ENCODE measurements around the gene RBM25. TPM values are rescaled to one million over a fixed set of nuclear protein-coding genes. Genes with fewer than 3 reads are reported as not detected.

Gene RBM25
- total RNA-seq, 1 donor = 141 TPM

DNA sequence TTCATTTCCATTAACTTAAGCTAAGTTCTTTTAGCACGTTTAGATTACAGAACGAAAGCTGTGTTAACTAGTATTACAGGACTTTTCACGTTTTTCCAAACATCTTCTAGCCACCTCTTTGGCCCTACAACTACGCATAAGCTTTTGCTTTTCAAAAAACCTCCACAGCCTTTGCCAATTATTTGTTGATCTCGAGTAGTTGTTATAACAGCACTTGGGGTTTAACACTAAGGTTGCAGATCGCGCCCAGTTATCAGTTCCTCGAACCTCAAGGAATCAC, 450 bp upstream of the RBM25 start:
- peak overlapping the region; percentile 96 for H3K4me3 ChIP-seq (ENCODE audit: low read length)
- H3K9me3 ChIP-seq (ENCODE audit: low read depth, low read length) = no peaks in the 10 kb centered on the region
- H3K4me1 ChIP-seq (ENCODE audit: insufficient read depth, low read length) = peaks cover 33% of the 10 kb centered on the region
- no peaks in the 10 kb centered on the region for H3K27me3 ChIP-seq (ENCODE audit: insufficient read depth, low read length)

DNA sequence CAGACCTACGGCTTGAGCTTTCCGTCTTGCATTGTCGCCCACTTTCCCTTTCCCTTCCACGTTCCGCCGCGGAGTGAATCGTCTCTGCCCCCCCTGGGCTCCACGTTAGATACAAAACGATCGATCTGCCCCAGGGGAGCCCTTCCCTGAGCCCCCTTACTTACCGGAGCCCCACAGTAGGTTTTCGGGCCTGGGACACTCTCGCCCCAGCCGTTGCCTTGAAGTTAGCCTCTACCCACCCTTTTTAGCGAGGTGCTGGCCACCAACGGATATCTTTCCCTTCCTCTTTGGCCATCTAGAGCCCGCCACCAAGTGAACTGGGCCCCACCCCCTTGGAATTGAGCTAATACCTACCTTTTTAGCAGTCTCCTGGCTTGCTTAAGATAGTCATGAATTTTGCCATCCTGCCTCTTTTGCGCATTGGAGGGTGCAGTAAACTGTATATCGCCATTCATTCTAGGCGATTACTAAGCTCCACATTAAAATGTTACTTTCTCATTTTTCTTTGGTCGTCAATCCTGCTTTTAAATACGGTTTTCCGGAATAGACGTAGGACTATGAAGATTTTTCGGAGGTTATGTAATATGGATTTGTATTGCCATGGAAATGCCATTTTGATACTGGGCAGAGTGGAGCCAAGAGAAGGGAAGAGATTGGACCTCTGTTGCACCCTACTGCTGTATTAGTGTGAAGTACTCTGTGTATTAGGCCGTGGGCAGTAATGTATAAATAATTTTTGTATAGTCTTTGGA, 764 bp downstream of the RBM25 start:
- H3K4me1 ChIP-seq (ENCODE audit: insufficient read depth, low read length) = peaks cover 34% of the 10 kb centered on the region
- no peaks in the 10 kb centered on the region for H3K9me3 ChIP-seq (ENCODE audit: low read depth, low read length)
- H3K4me3 ChIP-seq (ENCODE audit: low read length) = peak overlapping the region; percentile 96
- no peaks in the 10 kb centered on the region for H3K27me3 ChIP-seq (ENCODE audit: insufficient read depth, low read length)

DNA sequence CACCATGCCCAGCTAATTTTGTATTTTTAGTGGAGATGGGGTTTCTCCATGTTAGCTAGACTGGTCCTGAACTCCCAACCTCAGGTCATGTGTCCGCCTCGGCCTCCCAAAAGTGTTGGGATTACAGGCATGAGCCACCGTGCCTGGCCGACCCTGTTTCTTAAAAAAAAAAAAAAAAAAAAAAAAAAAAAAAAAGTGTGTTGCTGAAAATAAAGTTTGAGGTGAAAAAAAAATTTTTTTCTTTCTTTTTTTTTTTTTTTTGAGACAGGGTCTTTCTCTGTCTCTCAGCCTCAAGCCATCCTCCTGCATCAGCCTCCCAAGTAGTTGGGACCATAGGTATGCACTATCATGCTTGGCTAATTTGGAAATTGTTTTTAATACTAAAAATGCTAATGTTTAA, 11.3 kb downstream of the RBM25 start:
- no peak overlapping the region for H3K4me3 ChIP-seq (ENCODE audit: low read length)
- H3K27me3 ChIP-seq (ENCODE audit: insufficient read depth, low read length) = no peaks in the 10 kb centered on the region
- no peaks in the 10 kb centered on the region for H3K9me3 ChIP-seq (ENCODE audit: low read depth, low read length)
- H3K4me1 ChIP-seq (ENCODE audit: insufficient read depth, low read length) = peaks cover 4% of the 10 kb centered on the region

DNA sequence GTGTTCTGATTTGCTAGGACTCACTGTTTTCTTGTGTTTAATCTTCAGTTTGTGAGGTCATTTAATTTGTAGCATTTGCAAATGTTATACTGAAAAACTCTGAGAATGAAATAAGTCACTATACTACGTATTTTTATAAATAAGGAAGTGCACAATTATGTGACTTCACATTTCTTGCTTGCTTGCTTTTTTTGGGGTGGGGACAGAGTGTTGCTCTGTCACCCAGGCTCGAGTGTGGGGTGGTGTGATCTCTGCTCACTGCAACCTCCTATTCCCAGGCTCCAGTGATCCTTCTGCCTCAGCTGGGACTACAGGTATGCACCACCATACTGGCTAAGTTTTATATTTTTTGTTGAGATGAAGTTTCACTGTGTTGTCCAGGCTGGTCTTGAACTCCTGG, 32.7 kb downstream of the RBM25 start:
- Histone ChIP-seq H3K4me3 (ENCODE audit: low read length) (no peak overlapping the region), H3K4me1 (ENCODE audit: insufficient read depth, low read length) (no peaks in the 10 kb centered on the region), H3K9me3 (ENCODE audit: low read depth, low read length) (no peaks in the 10 kb centered on the region), H3K27me3 (ENCODE audit: insufficient read depth, low read length) (no peaks in the 10 kb centered on the region)

- no peak overlapping the region for H3K4me3 ChIP-seq (ENCODE audit: low read length)
- H3K9me3 ChIP-seq (ENCODE audit: low read depth, low read length) = no peaks in the 10 kb centered on the region
- H3K4me1 ChIP-seq (ENCODE audit: insufficient read depth, low read length) = no peaks in the 10 kb centered on the region
- no peaks in the 10 kb centered on the region for H3K27me3 ChIP-seq (ENCODE audit: insufficient read depth, low read length)
Measured at GRCh38 chr14:73097421-73097820, 39.1 kb downstream of the RBM25 start.

- Histone ChIP-seq H3K4me3 (ENCODE audit: low read length) (no peak overlapping the region), H3K27me3 (ENCODE audit: insufficient read depth, low read length) (no peaks in the 10 kb centered on the region), H3K4me1 (ENCODE audit: insufficient read depth, low read length) (no peaks in the 10 kb centered on the region), H3K9me3 (ENCODE audit: low read depth, low read length) (no peaks in the 10 kb centered on the region)
Measured at GRCh38 chr14:73100334-73100733, 42.0 kb downstream of the RBM25 start.

- H3K4me3 ChIP-seq (ENCODE audit: low read length) = no peak overlapping the region
- no peaks in the 10 kb centered on the region for H3K9me3 ChIP-seq (ENCODE audit: low read depth, low read length)
- H3K27me3 ChIP-seq (ENCODE audit: insufficient read depth, low read length) = no peaks in the 10 kb centered on the region
- H3K4me1 ChIP-seq (ENCODE audit: insufficient read depth, low read length) = no peaks in the 10 kb centered on the region
Measured at GRCh38 chr14:73102806-73103497, 44.6 kb downstream of the RBM25 start.

DNA sequence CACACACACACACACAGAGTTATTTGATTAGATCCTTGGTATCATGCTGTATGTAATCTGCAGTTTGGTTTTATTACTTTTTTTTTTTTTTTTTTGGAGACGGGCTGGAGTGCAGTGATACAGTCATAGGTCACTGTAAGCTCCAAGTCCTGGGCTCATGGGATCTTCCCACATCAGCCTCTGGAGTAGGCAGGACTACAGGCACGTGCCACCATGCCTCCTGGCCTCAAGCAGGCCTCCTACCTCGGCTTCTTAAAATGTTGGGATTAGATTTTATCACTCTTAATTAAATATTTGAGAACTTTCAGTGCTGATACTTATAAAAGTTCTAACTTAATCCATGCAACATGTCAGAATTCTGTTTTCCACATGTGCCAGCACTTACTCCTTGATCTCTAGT, 46.7 kb downstream of the RBM25 start:
- H3K4me1 ChIP-seq (ENCODE audit: insufficient read depth, low read length) = no peaks in the 10 kb centered on the region
- no peak overlapping the region for H3K4me3 ChIP-seq (ENCODE audit: low read length)
- H3K9me3 ChIP-seq (ENCODE audit: low read depth, low read length) = no peaks in the 10 kb centered on the region
- H3K27me3 ChIP-seq (ENCODE audit: insufficient read depth, low read length) = no peaks in the 10 kb centered on the region

GRCh38 chr14:73105727-73106126, 47.4 kb downstream of the RBM25 start:
- H3K4me1 ChIP-seq (ENCODE audit: insufficient read depth, low read length) = no peaks in the 10 kb centered on the region
- H3K27me3 ChIP-seq (ENCODE audit: insufficient read depth, low read length) = no peaks in the 10 kb centered on the region
- no peak overlapping the region for H3K4me3 ChIP-seq (ENCODE audit: low read length)
- H3K9me3 ChIP-seq (ENCODE audit: low read depth, low read length) = no peaks in the 10 kb centered on the region

DNA sequence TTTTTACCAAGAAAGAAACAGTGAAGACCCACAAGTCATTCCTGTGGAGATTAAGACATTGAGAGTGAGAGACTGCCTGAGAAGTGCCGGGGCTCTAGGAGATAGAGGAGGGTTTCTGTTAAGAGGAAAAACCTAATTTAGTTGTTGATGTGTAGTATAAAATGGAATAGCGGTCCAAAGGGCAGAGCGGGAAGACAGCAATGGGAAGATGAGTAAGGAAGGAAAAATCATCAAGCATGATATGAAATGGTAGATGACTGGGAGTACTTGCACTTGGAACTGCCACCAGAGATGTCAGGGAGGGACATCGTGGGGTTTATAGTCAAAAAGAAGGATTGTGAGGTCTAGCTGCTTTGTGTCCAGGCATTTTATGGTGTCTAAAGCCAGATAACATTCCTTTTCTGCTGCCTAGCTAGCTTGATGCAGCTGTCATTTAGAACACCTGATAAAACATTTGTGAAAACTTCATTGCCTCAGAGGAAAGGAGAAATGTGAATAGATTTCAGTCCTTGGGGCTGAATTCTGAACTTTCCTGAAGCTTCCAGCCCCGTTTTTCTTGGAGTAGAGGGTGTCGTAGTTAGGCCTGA, 57.8 kb downstream of the RBM25 start:
- no peaks in the 10 kb centered on the region for H3K4me1 ChIP-seq (ENCODE audit: insufficient read depth, low read length)
- no peaks in the 10 kb centered on the region for H3K27me3 ChIP-seq (ENCODE audit: insufficient read depth, low read length)
- H3K4me3 ChIP-seq (ENCODE audit: low read length) = no peak overlapping the region
- H3K9me3 ChIP-seq (ENCODE audit: low read depth, low read length) = no peaks in the 10 kb centered on the region

- Histone ChIP-seq H3K27me3 (ENCODE audit: insufficient read depth, low read length) (no peaks in the 10 kb centered on the region), H3K4me3 (ENCODE audit: low read length) (no peak overlapping the region), H3K4me1 (ENCODE audit: insufficient read depth, low read length) (no peaks in the 10 kb centered on the region), H3K9me3 (ENCODE audit: low read depth, low read length) (no peaks in the 10 kb centered on the region)
Measured at GRCh38 chr14:73124180-73124894, 66.0 kb downstream of the RBM25 start.

DNA sequence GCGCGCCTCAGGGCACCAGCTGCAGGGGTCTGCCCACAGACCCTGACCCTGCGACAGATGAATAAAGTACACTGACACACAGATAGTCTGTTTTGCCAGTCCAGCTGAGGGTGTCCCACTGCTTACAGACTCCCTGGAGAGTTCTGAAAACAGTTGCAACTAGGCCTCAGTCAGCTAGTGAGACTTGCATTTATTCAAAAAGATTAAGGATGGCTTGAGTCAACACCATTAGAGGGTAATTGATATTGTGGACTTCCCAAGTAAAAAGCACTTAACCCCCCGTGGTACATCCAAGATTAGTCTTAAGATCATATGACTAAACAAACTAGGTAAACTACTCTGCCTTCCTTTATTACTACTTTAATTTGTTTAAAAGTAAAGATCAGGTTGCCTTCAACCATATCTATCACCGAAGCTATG, 66.8 kb downstream of the RBM25 start:
- no peak overlapping the region for H3K4me3 ChIP-seq (ENCODE audit: low read length)
- H3K4me1 ChIP-seq (ENCODE audit: insufficient read depth, low read length) = no peaks in the 10 kb centered on the region
- no peaks in the 10 kb centered on the region for H3K9me3 ChIP-seq (ENCODE audit: low read depth, low read length)
- no peaks in the 10 kb centered on the region for H3K27me3 ChIP-seq (ENCODE audit: insufficient read depth, low read length)

DNA sequence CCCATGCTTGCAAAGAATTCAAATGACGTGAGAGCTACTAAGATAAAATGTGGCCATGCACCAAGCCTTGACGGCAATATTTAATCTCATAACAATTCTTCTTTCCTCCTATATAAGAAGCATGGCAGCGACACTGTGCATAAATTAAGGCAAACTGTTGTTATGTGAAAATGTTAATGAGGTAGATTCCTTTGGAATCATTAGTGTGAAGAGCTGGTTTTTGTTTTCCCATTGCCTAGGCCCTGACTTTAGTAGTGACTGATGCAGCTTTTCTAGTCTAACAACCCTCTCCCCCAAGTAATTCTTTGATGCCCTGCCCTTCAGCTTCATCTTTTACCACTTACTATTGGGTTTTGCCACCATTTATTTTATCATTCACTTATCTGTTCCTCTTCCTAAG, 67.4 kb downstream of the RBM25 start:
- Histone ChIP-seq H3K4me1 (ENCODE audit: insufficient read depth, low read length) (no peaks in the 10 kb centered on the region), H3K4me3 (ENCODE audit: low read length) (no peak overlapping the region), H3K27me3 (ENCODE audit: insufficient read depth, low read length) (no peaks in the 10 kb centered on the region), H3K9me3 (ENCODE audit: low read depth, low read length) (no peaks in the 10 kb centered on the region)

DNA sequence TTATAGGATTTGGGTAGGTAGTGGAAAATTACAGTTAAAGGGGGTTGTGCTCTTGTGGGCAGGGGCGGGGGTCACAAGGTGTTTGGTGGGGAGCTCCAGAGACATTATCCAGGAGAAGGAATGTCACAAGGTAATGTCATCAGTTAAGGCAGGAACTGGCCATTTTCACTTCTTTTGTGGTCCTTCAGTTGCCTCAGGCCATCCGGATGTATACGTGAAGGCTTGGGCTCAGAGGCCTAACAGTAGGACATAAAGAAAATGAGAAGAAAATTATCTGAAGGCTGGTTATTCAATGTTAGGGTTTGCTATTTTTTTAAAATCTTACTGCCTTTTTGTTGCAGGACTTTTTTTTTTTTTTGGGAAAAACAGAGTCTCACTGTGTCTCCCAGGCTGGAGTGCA, 75.5 kb downstream of the RBM25 start:
- Histone ChIP-seq H3K4me1 (ENCODE audit: insufficient read depth, low read length) (peaks cover 21% of the 10 kb centered on the region), H3K4me3 (ENCODE audit: low read length) (no peak overlapping the region), H3K27me3 (ENCODE audit: insufficient read depth, low read length) (no peaks in the 10 kb centered on the region), H3K9me3 (ENCODE audit: low read depth, low read length) (no peaks in the 10 kb centered on the region)

GRCh38 chr14:73136085-73136386, 77.7 kb downstream of the RBM25 start:
- Histone ChIP-seq H3K4me3 (ENCODE audit: low read length) (peak overlapping the region; percentile 90), H3K27me3 (ENCODE audit: insufficient read depth, low read length) (no peaks in the 10 kb centered on the region), H3K4me1 (ENCODE audit: insufficient read depth, low read length) (peaks cover 28% of the 10 kb centered on the region), H3K9me3 (ENCODE audit: low read depth, low read length) (no peaks in the 10 kb centered on the region)
